AG09309 (cell line): ENCODE results near the gene ZNF644.
"Not testable (repeated sequence)": the region's sequence is repeated elsewhere in the genome, so short reads cannot be mapped to it uniquely, and the experiment has no call there.

Experiments used
- DNase-seq: peaks from one replicate; pipeline ENCODE4 v3.0.0-alpha.2; 2010; ENCODE audit warnings: low read depth
- H3K4me3 ChIP-seq: 2 replicates; pipeline ENCODE4 v1.5.1; 2011; ENCODE audit warnings: mild to moderate bottlenecking, low read depth, low read length, moderate library complexity; ENCODE audit not compliant: control insufficient read depth
- TF ChIP-seq, protein P1 (sequence below): IDR thresholded peaks from 2 replicates; pipeline ENCODE4 v1.5.1; 2011; ENCODE audit warnings: mild to moderate bottlenecking, low read depth, low read length, inconsistent platforms; ENCODE audit not compliant: insufficient read depth, control insufficient read depth; ENCODE audit errors: missing control alignments

The ZNF644 gene

DNA sequence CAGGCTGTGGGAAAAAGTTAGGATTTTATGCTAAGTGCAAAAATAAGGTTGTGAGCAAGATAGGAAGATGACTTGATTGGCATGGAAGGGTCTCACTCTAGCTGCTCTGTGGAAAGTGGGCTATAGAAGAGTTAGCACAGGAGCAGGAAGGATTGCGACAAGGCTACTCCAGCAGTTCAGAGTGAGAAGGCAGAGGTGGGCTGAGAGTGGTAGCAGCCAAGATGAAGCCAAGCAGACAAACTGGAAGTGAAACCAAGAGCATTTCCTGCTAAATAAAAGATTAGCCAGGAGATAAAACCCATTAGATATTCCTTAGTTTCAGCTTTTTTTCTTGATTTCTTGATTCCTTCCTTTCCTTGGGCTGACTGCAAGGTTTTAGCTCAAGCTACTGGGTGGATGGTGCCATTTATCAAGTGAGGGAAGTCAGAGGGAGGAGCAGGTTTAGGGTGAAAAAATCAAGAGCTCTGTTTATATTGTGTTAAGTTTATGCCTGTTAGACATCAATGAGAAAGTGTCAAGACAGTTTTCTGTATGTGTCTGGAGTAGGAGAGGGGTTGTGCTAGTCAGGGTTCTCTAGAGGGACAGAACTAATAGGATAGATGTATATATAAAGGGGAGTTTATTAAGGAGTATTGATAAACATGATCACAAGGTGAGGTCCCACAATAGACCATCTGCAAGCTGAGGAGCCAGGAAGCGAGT lies 33.1 kb upstream of the ZNF644 start:
- no peak for DNase-seq
- no peak overlapping the region for H3K4me3 ChIP-seq
- TF ChIP-seq, protein P1, sequence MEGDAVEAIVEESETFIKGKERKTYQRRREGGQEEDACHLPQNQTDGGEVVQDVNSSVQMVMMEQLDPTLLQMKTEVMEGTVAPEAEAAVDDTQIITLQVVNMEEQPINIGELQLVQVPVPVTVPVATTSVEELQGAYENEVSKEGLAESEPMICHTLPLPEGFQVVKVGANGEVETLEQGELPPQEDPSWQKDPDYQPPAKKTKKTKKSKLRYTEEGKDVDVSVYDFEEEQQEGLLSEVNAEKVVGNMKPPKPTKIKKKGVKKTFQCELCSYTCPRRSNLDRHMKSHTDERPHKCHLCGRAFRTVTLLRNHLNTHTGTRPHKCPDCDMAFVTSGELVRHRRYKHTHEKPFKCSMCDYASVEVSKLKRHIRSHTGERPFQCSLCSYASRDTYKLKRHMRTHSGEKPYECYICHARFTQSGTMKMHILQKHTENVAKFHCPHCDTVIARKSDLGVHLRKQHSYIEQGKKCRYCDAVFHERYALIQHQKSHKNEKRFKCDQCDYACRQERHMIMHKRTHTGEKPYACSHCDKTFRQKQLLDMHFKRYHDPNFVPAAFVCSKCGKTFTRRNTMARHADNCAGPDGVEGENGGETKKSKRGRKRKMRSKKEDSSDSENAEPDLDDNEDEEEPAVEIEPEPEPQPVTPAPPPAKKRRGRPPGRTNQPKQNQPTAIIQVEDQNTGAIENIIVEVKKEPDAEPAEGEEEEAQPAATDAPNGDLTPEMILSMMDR: no peak

DNA sequence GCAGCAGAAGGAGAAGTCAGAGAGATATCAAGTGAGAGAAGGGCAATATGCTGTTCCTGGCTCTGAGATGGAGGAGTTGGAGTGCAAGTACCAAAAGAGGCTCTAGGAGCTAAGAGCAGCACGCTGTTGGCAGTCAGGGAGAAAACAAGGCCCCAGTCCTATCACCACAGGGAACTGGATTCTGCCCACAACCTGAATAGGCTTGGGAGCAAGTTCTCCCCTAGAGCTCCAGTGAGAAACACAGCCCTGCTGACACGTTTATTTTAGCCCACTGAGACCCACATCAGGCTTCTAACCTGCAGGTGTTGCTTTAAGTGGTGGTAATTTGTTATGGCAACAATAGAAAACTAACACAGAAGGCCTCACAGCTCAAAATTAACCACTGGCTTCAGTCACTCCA lies 31.8 kb upstream of the ZNF644 start:
- H3K4me3 ChIP-seq: no peak overlapping the region
- no peak for DNase-seq
- TF ChIP-seq, protein P1: no peak

DNA sequence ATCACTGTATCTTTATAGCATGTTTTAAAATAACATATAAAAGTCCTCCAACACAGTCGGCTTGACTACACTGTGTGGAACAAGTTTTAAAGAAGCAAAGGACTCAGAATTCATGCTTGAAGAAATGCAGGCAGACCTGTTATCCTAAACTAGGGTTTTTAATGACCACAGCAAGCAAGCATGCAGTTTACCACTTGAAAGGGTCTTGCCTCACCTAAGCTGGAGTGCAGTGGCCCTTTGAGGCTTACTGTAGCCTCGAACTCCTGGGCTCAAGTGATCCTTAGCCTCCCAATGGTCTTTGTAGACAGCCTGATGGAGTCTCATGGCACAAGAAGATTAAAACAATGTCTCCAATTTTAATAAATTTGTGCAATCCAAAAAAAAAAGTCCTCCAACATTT lies 27.7 kb upstream of the ZNF644 start:
- H3K4me3 ChIP-seq, DNase-seq: not testable (repeated sequence)

DNA sequence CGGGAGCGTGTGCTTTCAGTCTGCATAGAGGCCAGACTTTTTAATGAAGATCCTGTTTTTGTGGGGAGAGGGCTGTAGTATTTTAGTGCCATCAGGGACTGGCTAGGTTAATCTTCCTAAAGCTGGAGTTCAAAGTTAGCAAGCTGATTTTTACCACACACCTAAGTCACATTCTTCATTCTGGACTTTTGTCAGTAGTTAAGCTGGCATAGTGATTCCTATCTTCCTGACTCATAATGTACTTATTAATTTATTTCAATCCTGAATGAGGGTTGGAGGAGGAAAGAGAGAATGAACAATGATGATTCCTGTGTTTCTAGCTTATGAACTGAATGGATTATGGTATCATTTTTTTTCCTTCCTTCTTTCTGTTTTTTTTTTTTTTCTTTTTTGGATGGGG lies 24.9 kb upstream of the ZNF644 start:
- TF ChIP-seq, protein P1: no peak
- DNase-seq: no peak
- no peak overlapping the region for H3K4me3 ChIP-seq

DNA sequence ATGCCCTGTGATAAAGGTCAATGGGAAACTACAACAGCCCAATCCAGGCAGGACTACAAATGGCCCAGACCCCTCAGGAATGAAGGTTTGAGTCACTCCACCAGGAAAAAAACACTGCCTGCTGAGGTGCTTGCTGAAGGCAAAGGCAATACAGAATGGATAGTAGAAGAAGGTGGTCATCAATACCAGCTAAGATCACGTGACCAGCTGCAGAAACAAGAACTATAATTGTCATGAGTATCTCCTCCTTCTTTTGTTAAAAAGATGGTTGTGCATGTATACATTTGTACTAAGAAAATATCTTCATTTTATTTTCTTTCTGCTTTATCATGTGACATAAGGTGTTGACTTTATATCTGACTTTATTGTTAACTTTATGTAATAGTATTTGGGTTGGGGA lies 23.4 kb upstream of the ZNF644 start:
- H3K4me3 ChIP-seq: no peak overlapping the region
- TF ChIP-seq, protein P1: no peak

DNA sequence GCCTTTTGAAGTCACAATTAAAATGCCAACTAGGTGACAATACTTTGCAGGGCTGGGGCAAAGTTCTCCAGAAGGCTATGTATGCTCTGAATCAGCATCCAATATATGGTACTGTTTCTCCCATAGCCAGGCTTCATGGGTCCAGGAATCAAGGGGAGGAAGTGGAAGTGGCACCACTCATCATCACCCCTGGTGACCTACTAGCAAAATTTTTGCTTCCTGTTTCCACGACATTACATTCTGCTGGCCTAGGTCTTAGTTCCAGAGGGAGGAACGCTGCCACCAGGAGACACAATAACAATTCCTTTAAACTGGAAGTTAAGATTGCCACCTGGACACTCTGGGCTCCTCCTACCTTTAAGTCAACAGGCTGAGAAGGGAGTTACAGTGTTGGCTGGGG lies 22.9 kb upstream of the ZNF644 start:
- not testable (repeated sequence) for DNase-seq, H3K4me3 ChIP-seq

More for the DNA sequence above, 23.4 kb upstream of the ZNF644 start:
- no peak for DNase-seq

DNA sequence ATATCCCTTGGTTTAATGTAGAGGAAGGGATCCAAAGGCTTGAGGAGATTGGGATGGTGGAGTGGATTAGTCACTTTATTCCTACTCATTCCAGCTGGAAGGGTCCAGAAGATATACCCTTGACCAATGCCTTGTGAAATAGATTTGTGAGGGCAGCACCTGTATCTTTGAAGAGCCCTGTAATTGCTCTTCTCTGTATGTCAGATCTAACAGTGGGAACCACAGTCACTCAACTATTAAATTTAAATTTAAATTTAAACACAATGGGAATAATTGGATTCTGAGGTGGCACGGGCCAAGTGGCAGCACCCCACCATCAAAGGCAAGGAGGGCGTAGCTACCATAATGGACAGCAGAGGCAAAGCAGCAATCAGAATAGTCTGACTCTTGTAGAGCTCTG lies 20.5 kb upstream of the ZNF644 start:
- H3K4me3 ChIP-seq, DNase-seq: not testable (repeated sequence)

DNA sequence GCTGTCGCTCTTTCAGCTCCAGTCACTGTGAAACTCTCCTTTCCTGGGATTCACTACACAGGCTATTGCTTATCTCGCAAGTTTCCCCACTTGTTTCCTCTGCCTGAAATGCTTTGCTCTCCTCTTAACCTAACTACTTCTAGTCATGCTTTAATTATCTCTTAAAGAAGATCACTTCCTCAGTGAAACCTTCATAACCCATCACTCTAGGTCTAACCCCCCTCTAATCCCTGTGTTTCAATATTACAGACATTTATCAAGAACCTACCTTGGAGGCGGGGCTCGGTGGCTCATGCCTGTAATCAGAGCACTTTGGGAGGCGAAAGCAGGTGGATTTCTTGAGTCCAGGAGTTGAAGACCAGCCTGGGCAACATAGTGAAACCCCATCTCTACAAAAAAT lies 16.7 kb upstream of the ZNF644 start:
- no peak overlapping the region for H3K4me3 ChIP-seq
- DNase-seq: no peak
- TF ChIP-seq, protein P1: no peak
